MCF 10A (cell line): Measurements from ENCODE around the gene C1orf21. TPM values are rescaled to one million over a fixed set of nuclear protein-coding genes. Genes with fewer than 3 reads are reported as not detected.

Experiments
- BruUV-seq: library from RNA; stranded (reverse); fragments of 400-500 nt; replicated peaks from 2 replicates; lab custom pipeline; 2021; lab: Mats Ljungman, UMichigan
- CTCF ChIA-PET: fragments of 300-600 bp; sonication (Branson Sonifier 250); formaldehyde crosslinking; extraction: SDS; loops from one replicate; lab custom pipeline; 2021; ENCODE audit warnings: antibody characterized with exemption, inconsistent platforms; lab: Yijun Ruan, JAX
- POLR2A ChIA-PET: fragments of 300-600, 350-650 bp; sonication (Branson Sonifier 250); formaldehyde crosslinking; extraction: SDS; loops from one replicate; lab custom pipeline; 2020; ENCODE audit warnings: antibody characterized with exemption, inconsistent platforms; lab: Yijun Ruan, JAX
- DNase-seq: peaks from one replicate; pipeline ENCODE4 v3.0.0-alpha.2; 2018; ENCODE audit not compliant: unreplicated experiment
- H3K27ac Mint-ChIP-seq: one replicate; pipeline ENCODE4 v1.8.0; 2022; ENCODE audit warnings: mild to moderate bottlenecking, low read depth, mixed read lengths; ENCODE audit not compliant: unreplicated experiment
- H3K27me3 Mint-ChIP-seq: one replicate; pipeline ENCODE4 v1.8.0; 2022; ENCODE audit warnings: mixed read lengths; ENCODE audit not compliant: insufficient read depth, unreplicated experiment
- H3K36me3 Mint-ChIP-seq: one replicate; pipeline ENCODE4 v1.8.0; 2022; ENCODE audit warnings: mild to moderate bottlenecking, moderate library complexity, mixed read lengths; ENCODE audit not compliant: insufficient read depth, unreplicated experiment
- H3K4me1 Mint-ChIP-seq: one replicate; pipeline ENCODE4 v1.8.0; 2022; ENCODE audit warnings: mixed read lengths; ENCODE audit not compliant: insufficient read depth, unreplicated experiment
- H3K4me3 Mint-ChIP-seq: one replicate; pipeline ENCODE4 v1.8.0; 2022; ENCODE audit warnings: mild to moderate bottlenecking, moderate library complexity, mixed read lengths; ENCODE audit not compliant: unreplicated experiment
- H3K9me3 Mint-ChIP-seq: one replicate; pipeline ENCODE4 v1.8.0; 2022; ENCODE audit warnings: mixed read lengths; ENCODE audit not compliant: unreplicated experiment
- intact Hi-C: fragments of 100-400 bp; cut with micrococcal nuclease; formaldehyde crosslinking; loops from 2 replicates; pipeline ENCODE4 v1.14.1; 2022
- total RNA-seq: library from RNA; stranded (reverse); gene quantifications from 2 replicates; pipeline ENCODE4 v1.2.3, GENCODE V29; 2022
- TF ChIP-seq, protein P1 (sequence below): fragments of 200-600 bp; IDR thresholded peaks from one replicate; pipeline ENCODE4 v1.8.0; 2022; ENCODE audit warnings: antibody characterized with exemption, mild to moderate bottlenecking; ENCODE audit not compliant: unreplicated experiment

Gene C1orf21
- total RNA-seq, 1 experiment from 2014 or later: 23.2 TPM

- no peaks in the 10 kb centered on the region for H3K36me3 Mint-ChIP-seq
- H3K27me3 Mint-ChIP-seq: no peaks in the 10 kb centered on the region
- ChIA-PET CTCF (interaction anchor here (1.2 kb wide), 1 partner anchor 298 kb away, joined by 5 read pairs; no protein-coding TSS in a partner anchor), POLR2A (interaction anchor here (0.6 to 1.4 kb wide), 4 partner anchors 22 to 226 kb away, joined by 3 to 4 read pairs (median 4); no protein-coding TSS in a partner anchor)
- TF ChIP-seq, protein P1, sequence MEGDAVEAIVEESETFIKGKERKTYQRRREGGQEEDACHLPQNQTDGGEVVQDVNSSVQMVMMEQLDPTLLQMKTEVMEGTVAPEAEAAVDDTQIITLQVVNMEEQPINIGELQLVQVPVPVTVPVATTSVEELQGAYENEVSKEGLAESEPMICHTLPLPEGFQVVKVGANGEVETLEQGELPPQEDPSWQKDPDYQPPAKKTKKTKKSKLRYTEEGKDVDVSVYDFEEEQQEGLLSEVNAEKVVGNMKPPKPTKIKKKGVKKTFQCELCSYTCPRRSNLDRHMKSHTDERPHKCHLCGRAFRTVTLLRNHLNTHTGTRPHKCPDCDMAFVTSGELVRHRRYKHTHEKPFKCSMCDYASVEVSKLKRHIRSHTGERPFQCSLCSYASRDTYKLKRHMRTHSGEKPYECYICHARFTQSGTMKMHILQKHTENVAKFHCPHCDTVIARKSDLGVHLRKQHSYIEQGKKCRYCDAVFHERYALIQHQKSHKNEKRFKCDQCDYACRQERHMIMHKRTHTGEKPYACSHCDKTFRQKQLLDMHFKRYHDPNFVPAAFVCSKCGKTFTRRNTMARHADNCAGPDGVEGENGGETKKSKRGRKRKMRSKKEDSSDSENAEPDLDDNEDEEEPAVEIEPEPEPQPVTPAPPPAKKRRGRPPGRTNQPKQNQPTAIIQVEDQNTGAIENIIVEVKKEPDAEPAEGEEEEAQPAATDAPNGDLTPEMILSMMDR: no peak
- H3K27ac Mint-ChIP-seq: peak overlapping the region; percentile 21
- no peaks in the 10 kb centered on the region for H3K9me3 Mint-ChIP-seq
- DNase-seq: peak; percentile 42
- H3K4me1 Mint-ChIP-seq: peaks cover 52% of the 10 kb centered on the region
- BruUV-seq: no TSS peak
- intact Hi-C loops: no loop called here
- no peak overlapping the region for H3K4me3 Mint-ChIP-seq
Observed at GRCh38 chr1:184393962-184394361, 7.1 kb downstream of the C1orf21 start.

GRCh38 chr1:184395370-184395769 lies 8.5 kb downstream of the C1orf21 start:
- TF ChIP-seq, protein P1: no peak
- H3K27me3 Mint-ChIP-seq: no peaks in the 10 kb centered on the region
- BruUV-seq: no TSS peak
- H3K36me3 Mint-ChIP-seq: no peaks in the 10 kb centered on the region
- ChIA-PET CTCF (no interaction called here), POLR2A (no interaction called here)
- intact Hi-C loops: no loop called here
- H3K27ac Mint-ChIP-seq: no peak overlapping the region
- peaks cover 55% of the 10 kb centered on the region for H3K4me1 Mint-ChIP-seq
- no peak overlapping the region for H3K4me3 Mint-ChIP-seq
- H3K9me3 Mint-ChIP-seq: no peaks in the 10 kb centered on the region
- no peak for DNase-seq

GRCh38 chr1:184395937-184396480 lies 9.2 kb downstream of the C1orf21 start:
- no peak overlapping the region for H3K27ac Mint-ChIP-seq
- no peak overlapping the region for H3K4me3 Mint-ChIP-seq
- H3K36me3 Mint-ChIP-seq: no peaks in the 10 kb centered on the region
- DNase-seq: no peak
- H3K27me3 Mint-ChIP-seq: no peaks in the 10 kb centered on the region
- TF ChIP-seq, protein P1: no peak
- POLR2A ChIA-PET: no interaction called here
- CTCF ChIA-PET: interaction anchor here (0.7 kb wide), 1 partner anchor 13 kb away, joined by 3 read pairs; no protein-coding TSS in a partner anchor
- intact Hi-C loops: no loop called here
- BruUV-seq: no TSS peak
- no peaks in the 10 kb centered on the region for H3K9me3 Mint-ChIP-seq
- peaks cover 54% of the 10 kb centered on the region for H3K4me1 Mint-ChIP-seq

- DNase-seq: peak; percentile 46
- Mint-ChIP-seq H3K4me3 (peak overlapping the region; percentile 13), H3K27me3 (no peaks in the 10 kb centered on the region), H3K27ac (no peak overlapping the region), H3K36me3 (no peaks in the 10 kb centered on the region), H3K4me1 (peaks cover 51% of the 10 kb centered on the region), H3K9me3 (no peaks in the 10 kb centered on the region)
- no TSS peak for BruUV-seq
- ChIA-PET CTCF (interaction anchor here (0.6 to 1.6 kb wide), 11 partner anchors 8 to 293 kb away, joined by 3 to 4 read pairs (median 3); no protein-coding TSS in a partner anchor), POLR2A (interaction anchor here (0.5 to 4.3 kb wide), 10 partner anchors 11 to 348 kb away, joined by 3 to 40 read pairs (median 4); partner anchors contain the start of genes C1orf21 and TSEN15)
- TF ChIP-seq, protein P1: no peak
- intact Hi-C loops: no loop called here
Observed at GRCh38 chr1:184399192-184399847, 12.5 kb downstream of the C1orf21 start.
